HepG2 (cell line): Measurements from ENCODE around the gene KIAA1217. TPM values are rescaled to one million over a fixed set of nuclear protein-coding genes. Genes with fewer than 3 reads are reported as not detected.

Experiments
- ATAC-seq: fragments of 200-7000 bp; cut with Tn5 transposase; 3 replicates; pipeline ENCODE4 v1.9.1; 2020; ENCODE audit warnings: mild to moderate bottlenecking, moderate library complexity
- BruUV-seq: library from RNA; stranded (reverse); fragments of 400-500 nt; replicated peaks from 2 replicates; lab custom pipeline; 2021; lab: Mats Ljungman, UMichigan
- CTCF ChIA-PET: fragments of 300-600 bp; formaldehyde crosslinking; extraction: SDS; loops from one replicate; lab custom pipeline; 2021; ENCODE audit warnings: low total read pairs, inconsistent platforms, low intra/inter-chr PET ratio; lab: Yijun Ruan, JAX
- POLR2A ChIA-PET: fragments of 350-600 bp; sonication (Branson Sonifier 250); formaldehyde crosslinking; loops from one replicate; lab custom pipeline; 2020; ENCODE audit warnings: antibody characterized with exemption, inconsistent platforms; lab: Yijun Ruan, JAX
- DNase-seq: peaks from one replicate; pipeline ENCODE4 v3.0.0-alpha.2; 2015; ENCODE audit warnings: low spot score
- FAIRE-seq: peaks from 3 replicates; lab custom pipeline; 2011; peaks lifted over from hg19 to GRCh38; lab: Jason Lieb, UNC
- H2AFZ ChIP-seq: one replicate; pipeline ENCODE4 v1.6.1; 2011; ENCODE audit warnings: low read length, inconsistent platforms
- H3K27ac ChIP-seq: fragments of 300-600 bp; 3 replicates; pipeline ENCODE4 v1.8.0; 2011; ENCODE audit warnings: mixed run types, mild to moderate bottlenecking, mixed read lengths, low read length, inconsistent platforms; ENCODE audit not compliant: insufficient read depth; ENCODE audit errors: extremely low read length
- H3K27me3 ChIP-seq, 2 experiments: fragments of 200-600 bp in 1 of 2; 2 replicates in 1 of 2; 3 replicates in 1 of 2; pipeline versions ENCODE4 v1.6.0 to v1.8.0; 2011; ENCODE audit warnings: low read length in 2 of 2, mild to moderate bottlenecking in 2 of 2, moderate library complexity in 2 of 2, inconsistent platforms in 1 of 2; ENCODE audit not compliant: insufficient read depth in 2 of 2, control insufficient read depth in 1 of 2
- H3K36me3 ChIP-seq, 2 experiments: fragments of 200-600 bp in 1 of 2; replicated peaks in 1 of 2; 2 replicates in 1 of 2; 3 replicates in 1 of 2; pipeline versions ENCODE4 v1.5.1 to v1.8.0; 2011; ENCODE audit warnings: low read length in 2 of 2, inconsistent platforms in 1 of 2; ENCODE audit not compliant: insufficient read depth in 2 of 2, control insufficient read depth in 1 of 2
- H3K4me1 ChIP-seq: 2 replicates; pipeline ENCODE4 v1.5.1; 2012; ENCODE audit warnings: low read length, inconsistent platforms; ENCODE audit not compliant: insufficient read depth
- H3K4me2 ChIP-seq: 2 replicates; pipeline ENCODE4 v1.6.0; 2011; ENCODE audit warnings: low read depth, low read length, inconsistent platforms
- H3K4me3 ChIP-seq, 3 experiments: fragments of 200-600 bp in 1 of 3; sonication (generic), shearing (Covaris generic) in 1 of 3; replicated peaks in 1 of 3; 2 replicates each; pipeline ENCODE4 v1.5.1; 2011 to 2016; ENCODE audit warnings: low read length in 3 of 3, inconsistent platforms in 2 of 3, low read depth in 2 of 3, mild to moderate bottlenecking in 2 of 3, control low read depth in 1 of 3, mixed read lengths in 1 of 3; ENCODE audit not compliant: insufficient read depth in 1 of 3
- H3K79me2 ChIP-seq: one replicate; pipeline ENCODE4 v1.6.1; 2011; ENCODE audit warnings: low read length, inconsistent platforms; ENCODE audit not compliant: insufficient read depth
- H3K9ac ChIP-seq: 2 replicates; pipeline ENCODE4 v1.6.0; 2011; ENCODE audit warnings: mild to moderate bottlenecking, low read depth, low read length, inconsistent platforms; ENCODE audit not compliant: insufficient read depth
- H3K9me3 ChIP-seq: 2 replicates; pipeline ENCODE4 v1.5.1; 2012; ENCODE audit warnings: mild to moderate bottlenecking, low read length
- H4K20me1 ChIP-seq: 2 replicates; pipeline ENCODE4 v1.6.0; 2011; ENCODE audit warnings: inconsistent platforms, mild to moderate bottlenecking, low read length, moderate library complexity; ENCODE audit not compliant: insufficient read depth
- CEBPB ChIP-seq: IDR thresholded peaks from 2 replicates; pipeline ENCODE4 v1.6.1; 2011; ENCODE audit warnings: low read depth, low read length, improper control_type of control experiment, borderline replicate concordance
- CEBPG ChIP-seq: IDR thresholded peaks from 2 replicates; pipeline ENCODE4 v1.6.1; 2016
- E2F5 ChIP-seq: sonication (generic); formaldehyde crosslinking; conservative IDR thresholded peaks from 2 replicates; pipeline ENCODE4 v1.4.0; 2020; ENCODE audit warnings: missing genetic modification reagents
- GMEB1 ChIP-seq: sonication (generic); formaldehyde crosslinking; IDR thresholded peaks from 2 replicates; pipeline ENCODE4 v1.5.1; 2020; ENCODE audit warnings: missing genetic modification reagents, mild to moderate bottlenecking, borderline replicate concordance
- ISX ChIP-seq: sonication (generic); formaldehyde crosslinking; conservative IDR thresholded peaks from 2 replicates; pipeline ENCODE4 v1.5.0; 2020; ENCODE audit warnings: missing genetic modification reagents
- NFYC ChIP-seq: IDR thresholded peaks from 2 replicates; pipeline ENCODE4 v1.6.1; 2016; ENCODE audit warnings: missing genetic modification reagents, missing compliant biosample characterization
- TOPORS ChIP-seq: sonication (generic); formaldehyde crosslinking; IDR thresholded peaks from 2 replicates; pipeline ENCODE4 v1.8.0; 2023; ENCODE audit warnings: mild to moderate bottlenecking, missing genetic modification reagents
- WGBS: methylation state at CpG from one replicate; pipeline ENCODE4 v1.1.6; 2017; ENCODE audit warnings: low lambda C conversion rate; 5-methylcytosine and 5-hydroxymethylcytosine counted together
- in situ Hi-C: cut with HindIII; loops from 2 replicates; pipeline ENCODE4 v1.10.0; 2017; ENCODE audit warnings: low pct_unique_long_range_greater_than_20kb; ENCODE audit not compliant: extremely low pct_ligation_motif_present
- intact Hi-C: fragments of 100-400 bp; cut with micrococcal nuclease; formaldehyde crosslinking; loops from one replicate; pipeline ENCODE4 v1.10.0; 2022; ENCODE audit not compliant: unreplicated experiment
- polyA plus RNA-seq, 8 experiments: library from polyadenylated mRNA; depleted of rRNA in 3 of 8; stranded (reverse) in 7 of 8; unstranded in 1 of 8; fragments of >200 nt; fragmentation: Illumina TruSeq in 4 of 8; extraction: Trizol in 4 of 8; gene quantifications; 2 replicates each; pipeline versions ENCODE4 v1.2.1 to v1.2.3, GENCODE V29; 2011 to 2016; ENCODE audit warnings: low read depth in 4 of 8, missing spikeins in 1 of 8, mixed read lengths in 1 of 8; ENCODE audit not compliant: insufficient read depth in 1 of 8
- total RNA-seq, 5 experiments: library from RNA; depleted of rRNA; stranded (reverse); fragments of >200 nt; fragmentation: Illumina TruSeq; extraction: Trizol; gene quantifications; 2 replicates each; pipeline ENCODE4 v1.2.3, GENCODE V29; 2016; ENCODE audit warnings: low read depth in 1 of 5

Gene KIAA1217
- total and polyA plus RNA-seq, 2 of the 13 experiments (the other 11 are each of a cell fraction or from before 2014, with no cell fraction given): 4.6 to 10.9 TPM

GRCh38 chr10:24259365-24260130 is 50.6 kb downstream of the KIAA1217 start:
- Histone ChIP-seq H3K4me3 (no peak overlapping the region), H3K27me3 (no peaks in the 10 kb centered on the region; a peak in 1 of 5 replicates), H3K4me1 (no peaks in the 10 kb centered on the region), H3K79me2 (no peaks in the 10 kb centered on the region), H3K9ac (no peak overlapping the region), H3K9me3 (no peaks in the 10 kb centered on the region), H4K20me1 (no peaks in the 10 kb centered on the region), H3K4me2 (no peak overlapping the region), H3K36me3 (peaks cover 5 to 6% of the 10 kb centered on the region in 2 experiments; a peak in 1 of 5 replicates), H2AFZ (no peak overlapping the region), H3K27ac (no peak overlapping the region)
- intact Hi-C loops: no loop called here
- DNase-seq (no peak), FAIRE-seq (no peak), ATAC-seq (peak; percentile 45; the same call in 1 of the 3 replicates)
- CTCF ChIA-PET: no interaction called here
- no TSS peak for BruUV-seq
- 78% methylated on average over 6 of the region's 7 CpGs for WGBS
- in situ Hi-C loops: no loop called here
- POLR2A ChIA-PET: no interaction called here
- TF ChIP-seq ISX (CRISPR knock-in tag) (no peak), CEBPB (peak; percentile 92), CEBPG (CRISPR knock-in tag) (peak; percentile 62), GMEB1 (CRISPR knock-in tag) (no peak), E2F5 (CRISPR knock-in tag) (no peak), TOPORS (CRISPR knock-in tag) (no peak), NFYC (CRISPR knock-in tag) (no peak)
